WERI-Rb-1 (cell line): Measurements from ENCODE around the gene SERPINE1.
A peak's percentile ranks its signal among the peaks of the same experiment; 100 is the strongest.

Source experiments
- DNase-seq: peaks from one replicate; pipeline ENCODE4 v3.0.0-alpha.2; 2020
- H3K27ac ChIP-seq: fragments of 250-450 bp; sonication (Bioruptor Pico); 2 replicates; pipeline ENCODE4 v1.5.1; 2020; ENCODE audit warnings: mild to moderate bottlenecking, moderate library complexity
- H3K27me3 ChIP-seq: fragments of 250-450 bp; sonication (Bioruptor Pico); 2 replicates; pipeline ENCODE4 v1.5.1; 2021; ENCODE audit warnings: mild to moderate bottlenecking, low read depth, moderate library complexity; ENCODE audit not compliant: insufficient read depth, severe bottlenecking
- H3K36me3 ChIP-seq: fragments of 250-450 bp; sonication (Bioruptor Pico); 2 replicates; pipeline ENCODE4 v1.5.1; 2020; ENCODE audit warnings: mild to moderate bottlenecking, moderate library complexity
- H3K4me3 ChIP-seq: 2 replicates; pipeline ENCODE4 v1.5.1; 2011; ENCODE audit warnings: low read depth, mild to moderate bottlenecking, control low read depth, low read length
- H3K9me3 ChIP-seq: fragments of 250-450 bp; sonication (Bioruptor Pico); 2 replicates; pipeline ENCODE4 v1.5.1; 2021; ENCODE audit warnings: mild to moderate bottlenecking, moderate library complexity; ENCODE audit not compliant: severe bottlenecking
- TF ChIP-seq, protein P1 (sequence below): IDR thresholded peaks from 2 replicates; pipeline ENCODE4 v1.5.1; 2011; ENCODE audit warnings: low read depth, mild to moderate bottlenecking, control low read depth, inconsistent platforms, low read length

SERPINE1 gene

GRCh38 chr7:101126651-101127459, at the start of gene SERPINE1:
Gene SERPINE1 (plus strand): TSS chr7:101127104. CDS start chr7:101128394, 1,290 bp downstream.
- Histone ChIP-seq H3K4me3 (no peak within 1 kb of the TSS), H3K36me3 (no peaks in the 10 kb centered on the region), H3K27me3 (peaks cover 91% of the 10 kb centered on the region), H3K27ac (no peak within 1 kb of the TSS), H3K9me3 (peaks cover 4% of the 10 kb centered on the region)
- DNase-seq = no peak
- TF ChIP-seq, protein P1, sequence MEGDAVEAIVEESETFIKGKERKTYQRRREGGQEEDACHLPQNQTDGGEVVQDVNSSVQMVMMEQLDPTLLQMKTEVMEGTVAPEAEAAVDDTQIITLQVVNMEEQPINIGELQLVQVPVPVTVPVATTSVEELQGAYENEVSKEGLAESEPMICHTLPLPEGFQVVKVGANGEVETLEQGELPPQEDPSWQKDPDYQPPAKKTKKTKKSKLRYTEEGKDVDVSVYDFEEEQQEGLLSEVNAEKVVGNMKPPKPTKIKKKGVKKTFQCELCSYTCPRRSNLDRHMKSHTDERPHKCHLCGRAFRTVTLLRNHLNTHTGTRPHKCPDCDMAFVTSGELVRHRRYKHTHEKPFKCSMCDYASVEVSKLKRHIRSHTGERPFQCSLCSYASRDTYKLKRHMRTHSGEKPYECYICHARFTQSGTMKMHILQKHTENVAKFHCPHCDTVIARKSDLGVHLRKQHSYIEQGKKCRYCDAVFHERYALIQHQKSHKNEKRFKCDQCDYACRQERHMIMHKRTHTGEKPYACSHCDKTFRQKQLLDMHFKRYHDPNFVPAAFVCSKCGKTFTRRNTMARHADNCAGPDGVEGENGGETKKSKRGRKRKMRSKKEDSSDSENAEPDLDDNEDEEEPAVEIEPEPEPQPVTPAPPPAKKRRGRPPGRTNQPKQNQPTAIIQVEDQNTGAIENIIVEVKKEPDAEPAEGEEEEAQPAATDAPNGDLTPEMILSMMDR = no peak

GRCh38 chr7:101077303-101078086, 49.4 kb upstream of the SERPINE1 start:
- no peaks in the 10 kb centered on the region for H3K36me3 ChIP-seq
- no peak overlapping the region for H3K4me3 ChIP-seq
- H3K9me3 ChIP-seq = no peaks in the 10 kb centered on the region
- TF ChIP-seq, protein P1 = peak; percentile 94
- peak; percentile 72 for DNase-seq
- no peak overlapping the region for H3K27ac ChIP-seq
- H3K27me3 ChIP-seq = peaks cover 82% of the 10 kb centered on the region

- H3K4me3 ChIP-seq = no peak overlapping the region
- no peak overlapping the region for H3K27ac ChIP-seq
- TF ChIP-seq, protein P1 = no peak
- H3K27me3 ChIP-seq = peaks cover 82% of the 10 kb centered on the region
- no peaks in the 10 kb centered on the region for H3K9me3 ChIP-seq
- DNase-seq = no peak
- no peaks in the 10 kb centered on the region for H3K36me3 ChIP-seq
Observed at GRCh38 chr7:101081432-101081831, 45.5 kb upstream of the SERPINE1 start.

DNA sequence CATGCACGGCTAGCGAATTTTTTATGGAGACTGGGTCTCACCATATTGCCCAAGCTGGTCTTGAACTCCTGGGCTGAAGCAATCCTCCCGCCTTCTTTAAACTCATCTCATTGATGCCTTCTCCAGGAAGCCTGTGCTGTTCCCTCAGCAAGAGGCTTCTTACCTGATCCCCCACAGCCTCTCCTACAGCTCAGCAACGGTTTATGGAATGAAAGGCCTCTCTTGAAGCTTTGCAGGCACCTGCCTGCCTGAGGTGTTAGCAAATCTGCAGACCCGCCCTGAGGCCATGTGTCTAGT, 42.1 kb upstream of the SERPINE1 start:
- no peaks in the 10 kb centered on the region for H3K9me3 ChIP-seq
- H3K36me3 ChIP-seq = no peaks in the 10 kb centered on the region
- H3K4me3 ChIP-seq = no peak overlapping the region
- H3K27me3 ChIP-seq = peaks cover 95% of the 10 kb centered on the region
- H3K27ac ChIP-seq = no peak overlapping the region
- TF ChIP-seq, protein P1 = no peak
- no peak for DNase-seq

GRCh38 chr7:101085162-101085964, 41.5 kb upstream of the SERPINE1 start, which contains the start of gene TRIM56:
Gene TRIM56 (plus strand): TSS chr7:101085481. CDS start chr7:101087313, 1,832 bp downstream.
- no peak within 1 kb of the TSS for H3K4me3 ChIP-seq
- no peak for DNase-seq
- H3K9me3 ChIP-seq = no peaks in the 10 kb centered on the region
- H3K27me3 ChIP-seq = peaks cover 95% of the 10 kb centered on the region
- H3K27ac ChIP-seq = no peak within 1 kb of the TSS
- TF ChIP-seq, protein P1 = no peak
- no peaks in the 10 kb centered on the region for H3K36me3 ChIP-seq
